ENCODE results near the gene RDH8. TPM values are rescaled to one million over a fixed set of nuclear protein-coding genes. Genes with fewer than 3 reads are reported as not detected.

RDH8 gene
- total and polyA plus RNA-seq, 10 of the 15 experiments (the other 5 are each of a cell fraction or from before 2014, with no cell fraction given): 0.04 to 0.58 (median 0.05) TPM; not detected in 7

DNA sequence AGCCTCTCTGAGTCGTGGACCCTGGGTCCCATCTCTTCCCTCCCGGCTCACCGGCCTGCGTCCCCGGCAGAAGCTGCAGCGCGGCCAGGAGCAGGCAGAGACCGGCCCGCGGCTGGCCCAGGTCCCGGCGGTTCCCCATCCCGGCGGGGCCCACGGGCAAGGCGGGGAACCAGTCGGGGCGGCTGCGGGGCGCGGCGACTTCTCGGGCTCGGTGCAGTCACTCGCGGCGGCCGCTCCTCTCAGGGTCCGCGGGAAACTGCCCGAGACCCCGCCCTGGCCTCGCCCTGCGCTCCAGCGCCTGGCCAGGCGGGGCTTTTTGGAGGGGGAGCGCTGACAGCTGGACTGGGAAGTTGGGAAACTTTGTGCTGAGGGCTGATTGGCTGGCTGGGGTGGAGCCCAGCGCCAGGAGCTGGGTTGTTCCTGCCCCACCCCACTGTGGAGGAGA, 3.0 kb upstream of the RDH8 start, which contains the start of gene COL5A3:
Gene COL5A3, minus strand, starts transcription at position 258 of the 445 bp plus-strand sequence. Its CDS starts 119 bp downstream, at position 139.
- H4K20me1 ChIP-seq (ENCODE audit: control insufficient read depth, insufficient read depth): no peaks in the 10 kb centered on the region
- ChIA-PET POLR2A (no interaction called here), SMC1A (ENCODE audit: uncharacterized antibody, unreplicated experiment) (no interaction called here), CTCF (interaction anchor here (1.1 kb wide), 1 partner anchor 9 kb away, joined by 5 read pairs; no protein-coding TSS in a partner anchor), RAD21 (ENCODE audit: unreplicated experiment) (no interaction called here)
- no peak for TF ChIP-seq RELA (IDR thresholded peaks at IDR 0.05; ENCODE audit: borderline replicate concordance, partially characterized antibody)
- no peak for TF ChIP-seq MXI1 (IDR thresholded peaks at IDR 0.05; ENCODE audit: low read depth, low read length)
- no peak for TF ChIP-seq IKZF1 (conservative IDR thresholded peaks at IDR 0.05)
- no peak for TF ChIP-seq IKZF2 (IDR thresholded peaks at IDR 0.05)
- TF ChIP-seq CREB1 (IDR thresholded peaks at IDR 0.05; ENCODE audit: low read depth): no peak
- TF ChIP-seq E2F4 (IDR thresholded peaks at IDR 0.05; ENCODE audit: low read depth, low read length): no peak
- no peak for TF ChIP-seq RCOR1 (conservative IDR thresholded peaks at IDR 0.05; ENCODE audit: low read depth, low read length)
- no peak for TF ChIP-seq CBX3 (IDR thresholded peaks at IDR 0.05; ENCODE audit: borderline replicate concordance, low read depth)
- no peak within 1 kb of the TSS for H3K4me2 ChIP-seq (ENCODE audit: control insufficient read depth, insufficient read depth)
- DNase-seq (ENCODE audit: low read depth, low spot score): no peak
- H3K36me3 ChIP-seq (ENCODE audit: control insufficient read depth in 2 of 2, insufficient read depth in 2 of 2, low read length in 1 of 2): no peaks in the 10 kb centered on the region
- no peak within 1 kb of the TSS for H3K4me3 ChIP-seq
- FAIRE-seq: no peak
- 53% methylated on average over 9 of the region's 38 CpGs for WGBS (ENCODE audit: insufficient coverage, insufficient replicate concordance, low lambda C conversion rate, missing lambda C conversion rate)
- in situ Hi-C loops (cut with MboI) (no loop called here), intact Hi-C loops (cut with micrococcal nuclease; ENCODE audit: unreplicated experiment) (no loop called here)
- no peak for ATAC-seq
- H2AFZ ChIP-seq (ENCODE audit: control insufficient read depth, low read depth, low read length): no peak within 1 kb of the TSS
- H3K79me2 ChIP-seq (ENCODE audit: control insufficient read depth, insufficient read depth, low read length): no peaks in the 10 kb centered on the region
- peaks cover 3 to 4% of the 10 kb centered on the region in 2 experiments; a peak in 3 of 4 replicates for H3K27me3 ChIP-seq (replicated peaks in 1 of 2; ENCODE audit: control insufficient read depth in 2 of 2, insufficient read depth in 2 of 2, low read length in 1 of 2)
- H3K9ac ChIP-seq (ENCODE audit: control insufficient read depth, insufficient read depth, low read length): no peak within 1 kb of the TSS
- BruUV-seq (replicated peaks): no TSS peak
- no peaks in the 10 kb centered on the region; the same call in 2 of the 3 replicates for H3K9me3 ChIP-seq (replicated peaks; ENCODE audit: control insufficient read depth, insufficient read depth, low read length)
- no peaks in the 10 kb centered on the region for H3K4me1 ChIP-seq (ENCODE audit: control insufficient read depth, insufficient read depth, low read length)
- no peak within 1 kb of the TSS for H3K27ac ChIP-seq (ENCODE audit: control insufficient read depth, insufficient read depth)

All from GM12878 (cell line).